ENCODE results near the gene NUDT4.

GRCh38 chr12:93373961-93374656, 3.6 kb upstream of the NUDT4 start:
- TF ChIP-seq CTCF (conservative IDR thresholded peaks at IDR 0.05; ENCODE audit: low read depth, low read length) (no peak), EZH2 (IDR thresholded peaks at IDR 0.05; ENCODE audit: borderline replicate concordance, low read depth, low read length, poor library complexity, severe bottlenecking) (no peak)
